Endodermal cell (in vitro differentiated cells): ENCODE results near the gene NRL. TPM values are rescaled to one million over a fixed set of nuclear protein-coding genes. Genes with fewer than 3 reads are reported as not detected.

Experiments
- DNase-seq: peaks from one replicate; pipeline ENCODE4 v3.0.0-alpha.2; 2017
- H3K27ac ChIP-seq: 2 replicates; pipeline ENCODE4 v1.5.1; 2013; ENCODE audit warnings: mild to moderate bottlenecking, low read depth, low read length, moderate library complexity
- H3K27me3 ChIP-seq: 2 replicates; pipeline ENCODE4 v1.6.1; 2013; ENCODE audit warnings: mild to moderate bottlenecking, low read length, moderate library complexity; ENCODE audit not compliant: insufficient read depth, control insufficient read depth, poor library complexity, severe bottlenecking
- H3K36me3 ChIP-seq: 2 replicates; pipeline ENCODE4 v1.7.0; 2013; ENCODE audit warnings: mild to moderate bottlenecking, low read length, moderate library complexity; ENCODE audit not compliant: control insufficient read depth, insufficient read depth
- H3K4me1 ChIP-seq: one replicate; pipeline ENCODE4 v1.7.0; 2013; ENCODE audit warnings: low read length; ENCODE audit not compliant: control insufficient read depth, insufficient read depth
- H3K4me3 ChIP-seq: 2 replicates; pipeline ENCODE4 v1.5.1; 2013; ENCODE audit warnings: mild to moderate bottlenecking, low read length, moderate library complexity
- H3K9ac ChIP-seq: 2 replicates; pipeline ENCODE4 v1.6.1; 2013; ENCODE audit warnings: mild to moderate bottlenecking, low read length, moderate library complexity; ENCODE audit not compliant: poor library complexity, severe bottlenecking; ENCODE audit errors: extremely low read depth
- H3K9me3 ChIP-seq: 2 replicates; pipeline ENCODE4 v1.6.1; 2013; ENCODE audit warnings: mild to moderate bottlenecking, low read length, moderate library complexity; ENCODE audit not compliant: control insufficient read depth
- H3K27ac Mint-ChIP-seq: 2 replicates; pipeline ENCODE4 v1.8.0; 2020; ENCODE audit warnings: mixed read lengths
- H3K27me3 Mint-ChIP-seq: 2 replicates; pipeline ENCODE4 v1.8.0; 2021; ENCODE audit warnings: mild to moderate bottlenecking, mixed read lengths; ENCODE audit not compliant: insufficient read depth
- H3K36me3 Mint-ChIP-seq: 2 replicates; pipeline ENCODE4 v1.8.0; 2020; ENCODE audit warnings: low read depth, mixed read lengths
- H3K4me1 Mint-ChIP-seq: 2 replicates; pipeline ENCODE4 v1.8.0; 2020; ENCODE audit warnings: mixed read lengths
- H3K4me3 Mint-ChIP-seq: 2 replicates; pipeline ENCODE4 v1.8.0; 2020; ENCODE audit warnings: mild to moderate bottlenecking, moderate library complexity, mixed read lengths
- H3K9me3 Mint-ChIP-seq: 2 replicates; pipeline ENCODE4 v1.8.0; 2020; ENCODE audit warnings: mild to moderate bottlenecking, mixed read lengths
- CTCF ChIP-seq: fragments of 200-600 bp; sonication (generic); conservative IDR thresholded peaks from 2 replicates; pipeline ENCODE4 v1.5.0; 2021; ENCODE audit warnings: antibody characterized with exemption, mild to moderate bottlenecking
- WGBS, 2 experiments: methylation state at CpG; one replicate each; pipeline versions ENCODE4 v1.1.5 to v1.1.7; 2013; ENCODE audit warnings: missing lambda C conversion rate in 2 of 2, mixed read lengths in 1 of 2; ENCODE audit not compliant: insufficient coverage in 1 of 2, insufficient read length in 1 of 2; 5-methylcytosine and 5-hydroxymethylcytosine counted together
- total RNA-seq, 2 donors: library from RNA; stranded (reverse); fragmentation: NEBNext Ultra II Directional in 1 of 2; extraction: Animal tissue kit (Norgen Biotek cat#: 25700) in 1 of 2; gene quantifications; 2 replicates in 1 of 2; 3 replicates in 1 of 2; pipeline ENCODE4 v1.2.1, GENCODE V29; 2021

The NRL gene
- total RNA-seq, 2 donors from 2014 or later = 1.9 TPM

GRCh38 chr14:24065408-24065807, 49.3 kb downstream of the NRL start:
- Histone ChIP-seq H3K4me3 (no peak overlapping the region), H3K4me1 (no peaks in the 10 kb centered on the region), H3K9me3 (no peaks in the 10 kb centered on the region), H3K27me3 (no peaks in the 10 kb centered on the region), H3K27ac (no peak overlapping the region), H3K36me3 (no peaks in the 10 kb centered on the region), H3K9ac (no peak overlapping the region)
- H3K27me3 Mint-ChIP-seq = no peaks in the 10 kb centered on the region
- no peaks in the 10 kb centered on the region for H3K4me1 Mint-ChIP-seq
- no peak overlapping the region for H3K4me3 Mint-ChIP-seq
- no peaks in the 10 kb centered on the region for H3K9me3 Mint-ChIP-seq
- no peak overlapping the region for H3K27ac Mint-ChIP-seq
- no peak for TF ChIP-seq CTCF
- WGBS, 2 experiments = 82 to 88% methylated on average over 6 to 8 of the region's 8 CpGs
- no peak for DNase-seq
- H3K36me3 Mint-ChIP-seq = no peaks in the 10 kb centered on the region

GRCh38 chr14:24064856-24065255, 49.9 kb downstream of the NRL start:
- Histone ChIP-seq H3K9me3 (no peaks in the 10 kb centered on the region), H3K27me3 (no peaks in the 10 kb centered on the region), H3K27ac (no peak overlapping the region), H3K4me1 (no peaks in the 10 kb centered on the region), H3K36me3 (no peaks in the 10 kb centered on the region), H3K4me3 (no peak overlapping the region), H3K9ac (no peak overlapping the region)
- DNase-seq = no peak
- Mint-ChIP-seq H3K9me3 (no peaks in the 10 kb centered on the region), H3K36me3 (no peaks in the 10 kb centered on the region), H3K4me1 (no peaks in the 10 kb centered on the region), H3K27ac (no peak overlapping the region), H3K4me3 (no peak overlapping the region), H3K27me3 (no peaks in the 10 kb centered on the region)
- TF ChIP-seq CTCF = no peak
- 98% methylated on average over 12 of the region's 15 CpGs; no CpG with 5 or more reads in 1 of the 2 experiments for WGBS, 2 experiments

DNA sequence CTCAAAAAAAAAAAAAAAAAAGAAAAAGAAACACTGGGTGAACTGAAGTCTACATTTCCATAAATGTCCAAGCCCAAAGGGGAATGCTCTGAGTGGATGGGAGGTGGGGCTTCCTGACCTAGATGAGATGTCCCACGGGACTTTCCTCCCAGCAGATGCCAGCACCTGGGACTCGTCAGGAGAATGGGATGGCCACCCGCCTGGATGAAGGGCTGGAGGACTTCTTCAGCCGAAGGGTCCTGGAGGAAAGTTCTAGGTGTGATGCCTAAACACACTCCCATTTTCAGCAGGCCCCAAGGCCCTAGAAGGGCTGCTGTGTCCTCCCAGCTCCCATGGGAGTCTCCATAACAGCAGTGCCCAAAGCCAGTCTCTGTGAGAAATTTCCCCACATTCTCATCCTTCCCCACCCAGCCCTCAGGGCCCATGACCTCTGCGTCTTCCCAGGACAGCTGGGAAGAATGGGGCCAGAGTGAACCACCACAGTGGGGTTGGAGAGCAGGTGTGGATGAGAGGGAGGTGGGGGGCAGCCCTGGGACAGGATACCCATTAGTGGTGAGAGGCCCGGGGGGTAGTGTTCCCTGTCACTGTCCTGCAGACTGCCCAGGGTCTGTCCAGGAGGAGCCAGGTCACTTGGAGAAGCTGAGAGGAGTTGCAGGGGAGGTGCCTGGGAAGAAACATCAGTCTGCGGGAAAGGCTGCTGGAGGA, 50.5 kb downstream of the NRL start:
- H3K27ac ChIP-seq = no peak overlapping the region
- H3K9ac ChIP-seq = no peak overlapping the region
- no peaks in the 10 kb centered on the region for H3K36me3 ChIP-seq
- H3K36me3 Mint-ChIP-seq = no peaks in the 10 kb centered on the region
- H3K4me3 Mint-ChIP-seq = no peak overlapping the region
- no peak overlapping the region for H3K4me3 ChIP-seq
- no peak for DNase-seq
- TF ChIP-seq CTCF = no peak
- H3K27me3 Mint-ChIP-seq = no peaks in the 10 kb centered on the region
- no peaks in the 10 kb centered on the region for H3K4me1 Mint-ChIP-seq
- H3K4me1 ChIP-seq = no peaks in the 10 kb centered on the region
- whole genome bisulfite sequencing, 2 experiments = 81 to 91% methylated on average over 5 to 7 of the region's 7 CpGs
- H3K9me3 Mint-ChIP-seq = no peaks in the 10 kb centered on the region
- H3K27ac Mint-ChIP-seq = no peak overlapping the region
- no peaks in the 10 kb centered on the region for H3K9me3 ChIP-seq
- no peaks in the 10 kb centered on the region for H3K27me3 ChIP-seq
